Activated CD4-positive, alpha-beta T cell treated with anti-CD3 and anti-CD28 coated beads, Interleukin-2, amount 50 U/mL, for 24 hours (primary cell): Measurements from ENCODE around the gene TLE1.
"Not testable (repeated sequence)": the region's sequence is repeated elsewhere in the genome, so short reads cannot be mapped to it uniquely, and the experiment has no call there.

ENCODE experiments used
- DNase-seq, 2 donors: peaks; one replicate each; pipeline ENCODE4 v3.0.0-alpha.2; 2020; ENCODE audit warnings: low read depth in 1 of 2, low spot score in 1 of 2

TLE1 gene

GRCh38 chr9:81653240-81653639 lies 36.1 kb downstream of the TLE1 start:
- no peak for DNase-seq

- no peak for DNase-seq
Measured at GRCh38 chr9:81652058-81652687, 37.2 kb downstream of the TLE1 start.

- DNase-seq = no peak
Measured at GRCh38 chr9:81650586-81651515, 38.5 kb downstream of the TLE1 start.

- no peak for DNase-seq
Measured at GRCh38 chr9:81649475-81650240, 39.7 kb downstream of the TLE1 start.

- no peak for DNase-seq
Measured at GRCh38 chr9:81648891-81649290, 40.5 kb downstream of the TLE1 start.

- DNase-seq = no peak
Measured at GRCh38 chr9:81646337-81646736, 43.0 kb downstream of the TLE1 start.

- DNase-seq = not testable (repeated sequence)
Measured at GRCh38 chr9:81644513-81644912, 44.8 kb downstream of the TLE1 start.

GRCh38 chr9:81637276-81637675 lies 52.1 kb downstream of the TLE1 start:
- DNase-seq = no peak

GRCh38 chr9:81636255-81636599 lies 53.1 kb downstream of the TLE1 start:
- DNase-seq = no peak

- DNase-seq = no peak
Measured at GRCh38 chr9:81635521-81636254, 53.7 kb downstream of the TLE1 start.

GRCh38 chr9:81634915-81635516 lies 54.3 kb downstream of the TLE1 start:
- no peak for DNase-seq

GRCh38 chr9:81633952-81634854 lies 55.1 kb downstream of the TLE1 start:
- DNase-seq = no peak

- no peak for DNase-seq
Measured at GRCh38 chr9:81632599-81632998, 56.7 kb downstream of the TLE1 start.

- DNase-seq = no peak
Measured at GRCh38 chr9:81631218-81631745, 58.1 kb downstream of the TLE1 start.

- DNase-seq = no peak
Measured at GRCh38 chr9:81629440-81629839, 59.9 kb downstream of the TLE1 start.

GRCh38 chr9:81628897-81629296 lies 60.5 kb downstream of the TLE1 start:
- no peak for DNase-seq

- no peak for DNase-seq
Measured at GRCh38 chr9:81627481-81627880, 61.9 kb downstream of the TLE1 start.

GRCh38 chr9:81626511-81626910 lies 62.8 kb downstream of the TLE1 start:
- no peak for DNase-seq

- no peak for DNase-seq
Measured at GRCh38 chr9:81625969-81626368, 63.4 kb downstream of the TLE1 start.
